K562 (cell line): ENCODE data around the gene ZEB2.

Experiments
- CTCF ChIP-seq, 3 experiments: IDR thresholded peaks in 2 of 3; conservative IDR thresholded peaks in 1 of 3; 2 replicates each; pipeline ENCODE4 v1.5.1; 2011 to 2012; ENCODE audit warnings: low read length in 3 of 3, mild to moderate bottlenecking in 3 of 3, control low read depth in 2 of 3, improper control_type of control experiment in 1 of 3, inconsistent platforms in 1 of 3, low read depth in 1 of 3, mixed read lengths in 1 of 3, moderate library complexity in 1 of 3; ENCODE audit not compliant: insufficient read depth in 2 of 3
- FOXK1 ChIP-seq: sonication (generic); formaldehyde crosslinking; IDR thresholded peaks from 2 replicates; pipeline ENCODE4 v1.8.0; 2022; ENCODE audit warnings: missing genetic modification reagents, mild to moderate bottlenecking, borderline replicate concordance
- HIVEP1 ChIP-seq: fragments of 250-450 bp; sonication (Bioruptor Pico); IDR thresholded peaks from 2 replicates; pipeline ENCODE4 v1.4.0; 2020; ENCODE audit warnings: mild to moderate bottlenecking
- NRF1 ChIP-seq, 2 experiments: fragments of 450-650 bp; IDR thresholded peaks in 1 of 2; conservative IDR thresholded peaks in 1 of 2; 2 replicates each; pipeline ENCODE4 v1.6.1; 2014; ENCODE audit warnings: mild to moderate bottlenecking in 2 of 2
- PATZ1 ChIP-seq: fragments of 250-450 bp; sonication (Bioruptor Pico); IDR thresholded peaks from 2 replicates; pipeline ENCODE4 v1.5.0; 2020; ENCODE audit warnings: mild to moderate bottlenecking, borderline replicate concordance
- POLR2A ChIP-seq: fragments of 450-650 bp; conservative IDR thresholded peaks from 2 replicates; pipeline ENCODE4 v1.6.1; 2016
- ZKSCAN8 ChIP-seq: fragments of 200-800 bp; sonication (Bioruptor generic); IDR thresholded peaks from 2 replicates; pipeline ENCODE4 v1.6.1; 2016; ENCODE audit warnings: missing genetic modification characterization, missing compliant biosample characterization
- ZNF212 ChIP-seq: fragments of 450-650 bp; formaldehyde crosslinking; IDR thresholded peaks from 2 replicates; pipeline ENCODE4 v1.4.0; 2020; ENCODE audit warnings: mild to moderate bottlenecking

GRCh38 chr2:144463266-144463665, 56.7 kb downstream of the ZEB2 start:
- TF ChIP-seq CTCF (IDR thresholded peaks at IDR 0.05 in 2 of 3, conservative IDR thresholded peaks at IDR 0.05 in 1 of 3; ENCODE audit: insufficient read depth in 2 of 3, low read depth in 1 of 3, low read length in 3 of 3) (no peak), ZKSCAN8 (no peak), ZNF212 (no peak), FOXK1 (CRISPR knock-in tag) (no peak), POLR2A (no peak; the same call in 1 of the 2 replicates), PATZ1 (CRISPR knock-in tag) (no peak), NRF1 (conservative IDR thresholded peaks at IDR 0.05 in 1 of 2, IDR thresholded peaks at IDR 0.05 in 1 of 2) (no peak), HIVEP1 (CRISPR knock-in tag) (no peak)
